Keratinocyte (primary cell): ENCODE data around the gene RPL6.

ENCODE experiments used
- CTCF ChIP-seq, 3 experiments: IDR thresholded peaks in 1 of 3; conservative IDR thresholded peaks in 1 of 3; optimal IDR thresholded peaks in 1 of 3; 2 replicates in 2 of 3; 3 replicates in 1 of 3; pipeline versions ENCODE3 to v1.5.1; 2011; ENCODE audit warnings: low read length in 3 of 3, mild to moderate bottlenecking in 3 of 3, moderate library complexity in 2 of 3, control low read depth in 1 of 3, inconsistent platforms in 1 of 3; ENCODE audit not compliant: insufficient read depth in 2 of 3; ENCODE audit errors: extremely low read depth in 1 of 3
- EZH2 ChIP-seq: IDR thresholded peaks from one replicate; pipeline ENCODE4 v1.6.1; 2012; ENCODE audit warnings: inconsistent platforms, mild to moderate bottlenecking, low read length, moderate library complexity

DNA sequence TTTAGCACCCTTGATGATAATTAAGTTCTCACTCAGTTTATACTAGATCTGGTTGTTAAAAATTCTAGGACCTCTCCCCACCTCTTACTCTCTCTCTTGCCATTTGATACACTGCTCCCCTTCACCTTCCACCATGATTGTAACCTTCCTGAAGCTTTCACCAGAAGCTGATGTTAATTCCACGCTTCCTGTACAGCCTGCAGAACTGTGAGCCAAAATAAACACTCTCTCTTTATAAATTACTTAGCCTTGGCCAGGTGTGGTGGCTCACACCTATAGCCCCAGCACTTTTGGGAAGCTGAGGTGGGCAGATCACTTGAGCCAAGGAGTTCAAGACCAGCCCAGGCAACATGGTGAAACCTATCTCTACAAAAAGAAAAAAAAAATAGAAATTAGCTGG, 16.1 kb downstream of the RPL6 start:
- TF ChIP-seq CTCF (optimal IDR thresholded peaks at IDR 0.05 in 1 of 3, IDR thresholded peaks at IDR 0.05 in 1 of 3, conservative IDR thresholded peaks at IDR 0.05 in 1 of 3; ENCODE audit: extremely low read depth in 1 of 3, insufficient read depth in 2 of 3, low read length in 3 of 3) (no peak), EZH2 (no peak)
